ENCODE data around the gene FSHB. TPM values are rescaled to one million over a fixed set of nuclear protein-coding genes. Genes with fewer than 3 reads are reported as not detected.

FSHB gene
- total and polyA plus RNA-seq, 4 donors, result not detected

DNA sequence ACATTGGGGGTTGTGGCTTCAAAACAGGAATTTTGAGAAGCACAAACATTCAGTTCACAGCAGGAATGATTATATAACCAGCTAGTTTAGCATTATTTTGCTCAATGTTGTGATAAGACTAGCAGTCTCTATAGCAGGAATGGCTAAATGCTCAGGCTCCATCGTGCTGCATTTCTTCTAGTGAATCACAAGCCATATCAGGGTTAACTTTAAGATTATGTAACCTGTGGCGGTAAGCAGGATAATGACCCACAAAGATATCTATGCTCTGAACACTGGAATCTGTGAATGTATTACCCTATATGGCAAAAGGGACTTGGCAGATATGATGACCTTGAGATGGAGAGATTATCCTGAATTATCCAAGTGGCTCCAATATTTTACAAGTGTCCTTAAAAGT is 14.8 kb downstream of the FSHB start:
- no peak for DNase-seq (ENCODE audit: low spot score)
- Histone ChIP-seq H3K4me3 (ENCODE audit: low read depth in 1 of 3, low read length in 3 of 3) (no peak overlapping the region), H3K4me1 (ENCODE audit: control insufficient read depth in 4 of 4, insufficient read depth in 4 of 4, low read length in 3 of 4) (no peaks in the 10 kb centered on the region), H3K27ac (ENCODE audit: low read depth in 1 of 2, low read length in 2 of 2) (no peak overlapping the region), H3K9ac (ENCODE audit: low read depth in 1 of 2, low read length in 2 of 2) (no peak overlapping the region), H3K36me3 (ENCODE audit: control insufficient read depth in 4 of 4, insufficient read depth in 3 of 4, low read depth in 1 of 4, low read length in 3 of 4) (no peaks in the 10 kb centered on the region), H3K27me3 (ENCODE audit: control insufficient read depth in 4 of 4, insufficient read depth in 4 of 4, low read length in 3 of 4) (peaks cover 0 to 3% (median 0%) of the 10 kb centered on the region in 4 donors), H3K9me3 (ENCODE audit: control insufficient read depth in 4 of 4, low read length in 3 of 4) (no peaks in the 10 kb centered on the region)
- no peak for TF ChIP-seq REST (IDR thresholded peaks at IDR 0.05)
- TF ChIP-seq JUND (IDR thresholded peaks at IDR 0.05), result no peak
- no peak for TF ChIP-seq YY1 (IDR thresholded peaks at IDR 0.05)
- TF ChIP-seq TAF1 (conservative IDR thresholded peaks at IDR 0.05), result no peak
- no peak for TF ChIP-seq HNF4G (IDR thresholded peaks at IDR 0.05)
- TF ChIP-seq FOXA1 (IDR thresholded peaks at IDR 0.05), result no peak
- TF ChIP-seq HNF4A (conservative IDR thresholded peaks at IDR 0.05), result no peak
- TF ChIP-seq RXRA (IDR thresholded peaks at IDR 0.05), result no peak
- TF ChIP-seq, protein P1, sequence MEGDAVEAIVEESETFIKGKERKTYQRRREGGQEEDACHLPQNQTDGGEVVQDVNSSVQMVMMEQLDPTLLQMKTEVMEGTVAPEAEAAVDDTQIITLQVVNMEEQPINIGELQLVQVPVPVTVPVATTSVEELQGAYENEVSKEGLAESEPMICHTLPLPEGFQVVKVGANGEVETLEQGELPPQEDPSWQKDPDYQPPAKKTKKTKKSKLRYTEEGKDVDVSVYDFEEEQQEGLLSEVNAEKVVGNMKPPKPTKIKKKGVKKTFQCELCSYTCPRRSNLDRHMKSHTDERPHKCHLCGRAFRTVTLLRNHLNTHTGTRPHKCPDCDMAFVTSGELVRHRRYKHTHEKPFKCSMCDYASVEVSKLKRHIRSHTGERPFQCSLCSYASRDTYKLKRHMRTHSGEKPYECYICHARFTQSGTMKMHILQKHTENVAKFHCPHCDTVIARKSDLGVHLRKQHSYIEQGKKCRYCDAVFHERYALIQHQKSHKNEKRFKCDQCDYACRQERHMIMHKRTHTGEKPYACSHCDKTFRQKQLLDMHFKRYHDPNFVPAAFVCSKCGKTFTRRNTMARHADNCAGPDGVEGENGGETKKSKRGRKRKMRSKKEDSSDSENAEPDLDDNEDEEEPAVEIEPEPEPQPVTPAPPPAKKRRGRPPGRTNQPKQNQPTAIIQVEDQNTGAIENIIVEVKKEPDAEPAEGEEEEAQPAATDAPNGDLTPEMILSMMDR (IDR thresholded peaks at IDR 0.05; ENCODE audit: low read depth, low read length, missing input control), result no peak
- no peak for TF ChIP-seq GABPA (IDR thresholded peaks at IDR 0.05 in 1 of 2, conservative IDR thresholded peaks at IDR 0.05 in 1 of 2)
- TF ChIP-seq NR2F2 (IDR thresholded peaks at IDR 0.05), result no peak
- no peak for TF ChIP-seq RAD21 (IDR thresholded peaks at IDR 0.05)
- no peak for TF ChIP-seq MAX (IDR thresholded peaks at IDR 0.05)
- TF ChIP-seq EGR1 (IDR thresholded peaks at IDR 0.05; ENCODE audit: low read depth in 2 of 2), result no peak
- no peak for TF ChIP-seq SP1 (IDR thresholded peaks at IDR 0.05)
- no peak for TF ChIP-seq FOXA2 (IDR thresholded peaks at IDR 0.05)
- no peak for TF ChIP-seq ZBTB33 (IDR thresholded peaks at IDR 0.05)
- no peak for TF ChIP-seq ATF3 (IDR thresholded peaks at IDR 0.05)
- WGBS, result 54% methylated on average over 2 of the region's 2 CpGs

Data from liver (tissue), 9 donors.